Measurements from ENCODE around the gene TNPO3.
"Not testable (repeated sequence)": the region's sequence is repeated elsewhere in the genome, so short reads cannot be mapped to it uniquely, and the experiment has no call there.

The TNPO3 gene

GRCh38 chr7:128924707-128925588 is 130.0 kb downstream of the TNPO3 start:
- no peak for DNase-seq (ENCODE audit: low spot score)
- FAIRE-seq = no peak

GRCh38 chr7:128923411-128923800 is 131.5 kb downstream of the TNPO3 start:
- no peak for DNase-seq (ENCODE audit: low spot score)
- no peak for FAIRE-seq

- no peak for DNase-seq (ENCODE audit: low spot score)
- FAIRE-seq = no peak
Measured at GRCh38 chr7:128922496-128923410, 132.2 kb downstream of the TNPO3 start.

- DNase-seq (ENCODE audit: low spot score) = no peak
- FAIRE-seq = no peak
Measured at GRCh38 chr7:128921866-128922440, 133.0 kb downstream of the TNPO3 start.

- FAIRE-seq = no peak
- DNase-seq (ENCODE audit: low spot score) = no peak
Measured at GRCh38 chr7:128920913-128921582, 133.9 kb downstream of the TNPO3 start.

GRCh38 chr7:128919881-128920799 is 134.8 kb downstream of the TNPO3 start:
- FAIRE-seq (no peak), DNase-seq (ENCODE audit: low spot score) (no peak)

- no peak for FAIRE-seq
- no peak for DNase-seq (ENCODE audit: low spot score)
Measured at GRCh38 chr7:128919241-128919640, 135.7 kb downstream of the TNPO3 start.

GRCh38 chr7:128918016-128918665 is 136.8 kb downstream of the TNPO3 start:
- no peak for DNase-seq (ENCODE audit: low spot score)
- no peak for FAIRE-seq

GRCh38 chr7:128917122-128917521 is 137.8 kb downstream of the TNPO3 start:
- FAIRE-seq (no peak), DNase-seq (ENCODE audit: low spot score) (no peak)

GRCh38 chr7:128916643-128916915 is 138.3 kb downstream of the TNPO3 start:
- no peak for DNase-seq (ENCODE audit: low spot score)
- no peak for FAIRE-seq

- FAIRE-seq (no peak), DNase-seq (ENCODE audit: low spot score) (no peak)
Measured at GRCh38 chr7:128915841-128916642, 138.9 kb downstream of the TNPO3 start.

- DNase-seq (ENCODE audit: low spot score) (no peak), FAIRE-seq (no peak)
Measured at GRCh38 chr7:128915271-128915819, 139.6 kb downstream of the TNPO3 start.

- no peak for FAIRE-seq
Measured at GRCh38 chr7:128914566-128915151, 140.3 kb downstream of the TNPO3 start.

GRCh38 chr7:128913870-128914565 is 140.9 kb downstream of the TNPO3 start:
- FAIRE-seq (no peak), DNase-seq (ENCODE audit: low spot score) (no peak)

More at GRCh38 chr7:128914566-128915151, 140.3 kb downstream of the TNPO3 start:
- no peak for DNase-seq (ENCODE audit: low spot score)

- not testable (repeated sequence) for FAIRE-seq; DNase-seq (ENCODE audit: low spot score)
Measured at GRCh38 chr7:128912709-128913495, 142.0 kb downstream of the TNPO3 start.

- DNase-seq (ENCODE audit: low spot score) = no peak
- no peak for FAIRE-seq
Measured at GRCh38 chr7:128912281-128912680, 142.6 kb downstream of the TNPO3 start.
